Activated CD4-positive, alpha-beta T cell treated with anti-CD3 and anti-CD28 coated beads, Interleukin-2, amount 50 U/mL, for 4 hours (primary cell): ENCODE measurements around the gene DBNL.
A peak's percentile ranks its signal among the peaks of the same experiment; 100 is the strongest.

Source experiments
- DNase-seq, 2 experiments: peaks; one replicate each; pipeline ENCODE4 v3.0.0-alpha.2; 2020

The DBNL gene

GRCh38 chr7:44079331-44080021, 35.0 kb downstream of the DBNL start:
- no peak for DNase-seq

- DNase-seq, result no peak
Observed at GRCh38 chr7:44080118-44080517, 35.6 kb downstream of the DBNL start.

- DNase-seq, result no peak
Observed at GRCh38 chr7:44080686-44081265, 36.3 kb downstream of the DBNL start.

- no peak for DNase-seq
Observed at GRCh38 chr7:44081266-44081748, 36.8 kb downstream of the DBNL start.

GRCh38 chr7:44082541-44083207, 38.2 kb downstream of the DBNL start:
- peak; percentile 95 to 98 for DNase-seq

- DNase-seq, result no peak
Observed at GRCh38 chr7:44083796-44084195, 39.3 kb downstream of the DBNL start.

- no peak for DNase-seq
Observed at GRCh38 chr7:44084701-44085100, 40.2 kb downstream of the DBNL start.

- no peak for DNase-seq
Observed at GRCh38 chr7:44085546-44085945, 41.0 kb downstream of the DBNL start.

GRCh38 chr7:44086627-44087026, 42.1 kb downstream of the DBNL start:
- DNase-seq, result no peak

- no peak for DNase-seq
Observed at GRCh38 chr7:44087911-44088838, 43.7 kb downstream of the DBNL start.

- no peak for DNase-seq
Observed at GRCh38 chr7:44093102-44093641, 48.7 kb downstream of the DBNL start.

- no peak for DNase-seq
Observed at GRCh38 chr7:44094365-44094764, 49.9 kb downstream of the DBNL start.

GRCh38 chr7:44094883-44095592, 50.5 kb downstream of the DBNL start:
- no peak for DNase-seq

- no peak for DNase-seq
Observed at GRCh38 chr7:44095781-44096180, 51.3 kb downstream of the DBNL start.

GRCh38 chr7:44096326-44096881, 51.9 kb downstream of the DBNL start:
- no peak for DNase-seq

GRCh38 chr7:44097064-44097932, 52.8 kb downstream of the DBNL start:
- DNase-seq, result no peak

GRCh38 chr7:44098092-44099068, 53.9 kb downstream of the DBNL start:
- no peak for DNase-seq

GRCh38 chr7:44099669-44100068, 55.2 kb downstream of the DBNL start:
- no peak for DNase-seq
